ENCODE data around the gene CRADD.

DNA sequence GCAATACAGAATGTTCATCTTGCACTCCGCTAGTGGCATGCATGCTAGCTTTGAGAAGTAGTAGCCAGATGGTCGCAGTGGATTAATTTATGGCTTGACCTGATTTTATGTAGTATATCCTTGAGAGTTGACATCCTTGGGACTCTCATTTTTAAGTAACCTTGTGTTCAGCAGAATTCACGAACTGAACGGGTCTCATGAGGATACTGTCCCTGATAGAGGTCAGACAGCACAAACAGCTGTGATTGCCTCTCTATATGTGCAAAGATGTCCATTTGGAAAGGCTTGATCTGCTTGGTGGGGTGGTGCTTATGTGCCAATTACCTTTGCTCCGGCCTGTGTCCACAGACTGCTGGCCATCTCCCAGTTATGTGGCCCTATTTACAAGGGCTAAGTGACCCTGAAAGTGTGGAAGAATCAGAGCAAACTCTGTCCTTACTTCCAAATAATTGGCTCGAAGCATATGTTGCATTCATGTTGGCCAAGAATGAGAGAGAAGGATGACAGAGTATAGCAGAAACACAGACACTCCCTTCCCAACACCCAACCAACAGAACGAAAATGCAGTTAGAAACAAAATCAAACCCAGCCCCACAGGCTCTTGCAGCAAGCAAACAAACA is 167.1 kb downstream of the CRADD start:
- no peak for TF ChIP-seq POLR2A (IDR thresholded peaks at IDR 0.05; ENCODE audit: low read depth, low read length)
- no peak for TF ChIP-seq CHD1 (IDR thresholded peaks at IDR 0.05; ENCODE audit: low read depth, low read length)
- TF ChIP-seq RFX5 (IDR thresholded peaks at IDR 0.05; ENCODE audit: low read depth, low read length): no peak
- TF ChIP-seq CTCF (conservative IDR thresholded peaks at IDR 0.05; ENCODE audit: low read depth, low read length): no peak

All from IMR-90 (cell line).